GM19452 (cell line): ENCODE measurements around the gene CLK2.
"Not testable (repeated sequence)": the region's sequence is repeated elsewhere in the genome, so short reads cannot be mapped to it uniquely, and the experiment has no call there.

ENCODE experiments used
- ATAC-seq: cut with Tn5 transposase; IDR thresholded peaks from one replicate; pipeline ENCODE4 v1.9.1; 2021; ENCODE audit not compliant: unreplicated experiment

Gene CLK2

GRCh38 chr1:155214702-155215101 lies 58.6 kb downstream of the CLK2 start:
- ATAC-seq, result not testable (repeated sequence)
